LNCaP clone FGC (cell line): Measurements from ENCODE around the gene ZBTB25.

Source experiments
- DNase-seq: peaks from one replicate; pipeline ENCODE4 v3.0.0-alpha.2; 2011; ENCODE audit warnings: low read depth
- H3K4me3 ChIP-seq: 2 replicates; pipeline ENCODE4 v1.5.1; 2011; ENCODE audit warnings: mild to moderate bottlenecking, low read depth, low read length, control low read depth
- TF ChIP-seq, protein P1 (sequence below): IDR thresholded peaks from 2 replicates; pipeline ENCODE4 v1.5.1; 2012; ENCODE audit warnings: mild to moderate bottlenecking; ENCODE audit not compliant: control insufficient read depth, insufficient read depth; ENCODE audit errors: extremely low read depth

Gene ZBTB25

DNA sequence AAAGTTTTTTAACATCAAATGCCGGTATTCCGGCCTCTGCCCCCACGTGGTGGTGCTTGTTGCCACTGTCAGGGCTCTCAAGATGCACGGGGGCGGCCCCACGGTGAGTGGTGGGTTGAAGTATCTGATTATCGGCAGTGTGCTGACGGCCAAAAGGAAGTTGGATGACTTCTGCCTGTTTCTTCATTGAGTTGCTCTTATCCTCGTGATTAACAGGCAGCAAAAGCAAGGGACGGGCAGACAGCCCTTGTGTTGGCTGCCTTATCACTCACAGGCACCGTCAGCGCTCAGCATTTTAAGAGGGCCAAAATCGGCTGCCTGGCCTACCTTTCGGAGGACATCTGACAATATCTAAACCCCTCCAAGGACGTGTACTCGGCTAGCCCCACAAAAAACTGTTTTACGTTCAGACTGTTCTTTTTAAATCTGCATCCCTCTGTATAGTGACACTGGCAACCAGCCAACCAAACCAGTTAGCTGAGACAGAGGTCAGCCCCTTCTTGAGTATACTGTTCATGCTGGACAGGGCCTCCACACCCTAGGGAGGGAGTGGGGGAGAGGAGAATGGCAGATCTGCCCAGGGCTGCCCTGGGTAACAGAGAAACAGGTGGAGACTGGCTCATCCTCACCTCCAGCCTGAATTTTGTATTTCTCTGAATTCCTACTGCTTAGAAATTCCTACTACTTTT is 61.2 kb downstream of the ZBTB25 start:
- H3K4me3 ChIP-seq = no peak overlapping the region
- no peak for DNase-seq
- TF ChIP-seq, protein P1, sequence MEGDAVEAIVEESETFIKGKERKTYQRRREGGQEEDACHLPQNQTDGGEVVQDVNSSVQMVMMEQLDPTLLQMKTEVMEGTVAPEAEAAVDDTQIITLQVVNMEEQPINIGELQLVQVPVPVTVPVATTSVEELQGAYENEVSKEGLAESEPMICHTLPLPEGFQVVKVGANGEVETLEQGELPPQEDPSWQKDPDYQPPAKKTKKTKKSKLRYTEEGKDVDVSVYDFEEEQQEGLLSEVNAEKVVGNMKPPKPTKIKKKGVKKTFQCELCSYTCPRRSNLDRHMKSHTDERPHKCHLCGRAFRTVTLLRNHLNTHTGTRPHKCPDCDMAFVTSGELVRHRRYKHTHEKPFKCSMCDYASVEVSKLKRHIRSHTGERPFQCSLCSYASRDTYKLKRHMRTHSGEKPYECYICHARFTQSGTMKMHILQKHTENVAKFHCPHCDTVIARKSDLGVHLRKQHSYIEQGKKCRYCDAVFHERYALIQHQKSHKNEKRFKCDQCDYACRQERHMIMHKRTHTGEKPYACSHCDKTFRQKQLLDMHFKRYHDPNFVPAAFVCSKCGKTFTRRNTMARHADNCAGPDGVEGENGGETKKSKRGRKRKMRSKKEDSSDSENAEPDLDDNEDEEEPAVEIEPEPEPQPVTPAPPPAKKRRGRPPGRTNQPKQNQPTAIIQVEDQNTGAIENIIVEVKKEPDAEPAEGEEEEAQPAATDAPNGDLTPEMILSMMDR = no peak

DNA sequence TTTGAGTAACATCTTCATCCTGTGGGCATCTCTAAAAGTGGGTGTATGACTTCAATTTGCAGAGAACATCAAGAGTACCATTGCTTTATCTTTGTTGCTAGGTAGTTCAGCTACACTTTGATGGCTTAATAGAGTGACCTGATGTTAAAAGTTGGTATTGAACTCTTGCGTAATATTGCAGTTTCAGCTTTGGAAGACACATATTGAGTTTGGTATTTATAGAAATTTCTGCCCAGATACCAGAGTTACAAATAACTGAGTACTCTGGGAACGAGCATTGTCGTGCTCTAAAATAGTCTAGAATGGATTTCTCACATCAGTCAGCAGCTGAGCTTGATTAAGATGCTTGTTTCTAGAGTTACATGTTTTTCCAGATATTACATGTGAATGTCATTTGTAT is 63.1 kb downstream of the ZBTB25 start:
- H3K4me3 ChIP-seq = no peak overlapping the region
- TF ChIP-seq, protein P1 = no peak
- DNase-seq = no peak

DNA sequence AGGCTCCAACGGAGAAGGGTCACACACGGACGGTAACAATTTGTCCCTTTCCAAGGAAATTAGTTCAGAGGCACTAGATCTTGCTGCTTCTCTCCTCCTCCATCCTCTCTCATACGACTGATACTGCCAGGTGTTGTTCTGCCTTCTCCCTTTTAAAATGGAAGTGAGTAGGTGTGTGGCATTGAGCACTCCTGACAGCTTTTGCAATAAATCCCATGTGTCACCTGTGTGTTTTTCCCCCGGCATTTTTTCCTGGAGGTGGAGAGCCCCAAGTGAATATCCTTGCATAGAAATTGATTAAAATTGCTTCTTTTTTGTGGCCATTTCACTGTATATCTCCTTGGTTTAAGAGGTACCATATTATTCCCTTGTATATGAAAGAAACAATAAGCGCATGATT is 64.5 kb downstream of the ZBTB25 start:
- TF ChIP-seq, protein P1 = no peak
- H3K4me3 ChIP-seq = no peak overlapping the region
- DNase-seq = no peak

DNA sequence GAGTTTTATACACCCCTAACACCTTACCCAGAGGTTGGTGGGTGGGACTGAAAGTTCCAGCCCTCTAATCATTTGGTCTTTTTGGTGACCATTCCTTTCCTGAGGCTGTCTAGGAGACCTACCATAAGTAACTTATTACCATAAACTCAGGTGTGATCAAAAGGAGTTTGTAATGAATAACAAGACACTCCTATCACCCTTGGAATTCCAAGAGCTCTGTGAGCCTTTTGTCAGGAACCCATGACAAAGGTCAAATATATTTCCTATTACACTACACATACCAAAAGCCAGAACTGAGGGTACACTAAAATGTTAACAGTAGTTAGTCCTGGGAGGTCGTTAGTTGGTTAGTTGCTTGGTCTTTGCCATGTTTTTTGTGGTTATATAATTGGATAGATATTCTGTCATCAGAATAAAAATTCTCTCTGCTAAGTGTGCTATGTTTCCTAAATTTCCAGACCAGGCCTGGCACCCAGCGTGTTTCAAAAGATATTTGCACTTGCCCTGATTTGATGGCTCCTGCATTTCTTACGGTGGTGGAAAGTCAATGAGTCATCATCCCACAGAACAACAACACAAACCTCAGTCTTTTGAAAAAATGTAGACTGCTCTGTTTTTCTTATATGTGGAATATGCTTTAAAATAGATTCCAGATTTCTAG is 65.3 kb downstream of the ZBTB25 start:
- no peak for DNase-seq
- no peak overlapping the region for H3K4me3 ChIP-seq
- TF ChIP-seq, protein P1 = no peak

DNA sequence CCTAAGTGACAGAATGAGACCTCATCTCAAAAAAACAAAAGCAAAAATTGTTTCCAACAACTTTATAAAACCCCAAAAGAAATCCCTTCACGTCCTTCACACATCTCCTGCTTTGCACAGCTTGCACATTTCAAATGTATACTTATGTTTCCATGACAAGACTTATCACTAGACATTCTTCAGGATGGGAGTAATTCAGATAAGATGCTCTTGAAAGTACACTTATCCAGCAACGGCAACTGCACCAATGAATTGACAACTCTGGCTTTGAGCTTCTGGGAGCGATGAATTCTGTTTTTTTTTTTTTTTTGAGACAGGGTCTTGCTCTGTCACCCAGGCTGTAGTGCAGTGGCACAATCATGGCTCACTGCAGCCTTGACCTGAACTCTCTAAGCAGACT is 69.1 kb downstream of the ZBTB25 start:
- TF ChIP-seq, protein P1 = no peak
- no peak overlapping the region for H3K4me3 ChIP-seq
- no peak for DNase-seq

DNA sequence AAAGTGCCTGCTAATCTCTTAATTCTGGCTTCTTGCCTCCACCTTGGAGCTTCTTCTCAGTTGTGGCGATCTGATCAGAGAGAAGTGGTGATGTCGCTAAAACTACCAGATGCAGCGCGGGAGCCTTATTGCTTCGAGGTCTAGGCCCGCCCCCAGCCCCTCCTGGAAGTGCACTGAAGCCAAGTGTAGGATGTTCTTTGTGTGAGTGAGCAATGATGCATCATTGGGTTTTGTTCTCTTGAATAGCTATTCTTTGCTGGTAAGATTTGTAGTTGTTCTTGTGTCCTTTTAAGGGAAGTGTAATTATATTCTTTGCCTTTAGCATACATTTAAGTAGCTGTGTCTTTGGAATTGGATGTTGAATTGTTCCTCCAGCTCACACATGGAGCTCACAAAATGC is 79.7 kb downstream of the ZBTB25 start:
- TF ChIP-seq, protein P1 = no peak
- no peak overlapping the region for H3K4me3 ChIP-seq
- DNase-seq = no peak

DNA sequence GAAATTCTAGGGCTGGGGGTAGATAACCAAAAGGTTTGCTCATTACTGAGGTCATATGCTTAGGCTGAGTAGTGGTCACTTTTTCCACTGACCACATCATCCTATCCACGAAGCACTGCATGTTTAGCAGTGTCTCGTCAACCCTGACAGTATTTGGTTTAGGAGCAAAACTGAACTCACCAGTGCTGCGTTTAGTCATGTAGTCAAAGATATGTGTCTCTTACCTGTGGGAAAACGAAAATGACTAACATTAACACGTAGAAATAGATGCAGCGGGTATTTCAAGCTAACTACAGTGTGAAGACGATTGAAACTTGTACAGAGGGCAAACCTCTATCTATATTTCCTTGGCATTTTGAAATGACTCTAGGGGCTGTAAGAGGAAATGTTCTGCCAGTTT is 80.9 kb downstream of the ZBTB25 start:
- TF ChIP-seq, protein P1 = no peak
- H3K4me3 ChIP-seq = no peak overlapping the region
- DNase-seq = no peak
